Upper lobe of right lung (tissue), 1 donor: Measurements from ENCODE around the gene TXNDC15. TPM values are rescaled to one million over a fixed set of nuclear protein-coding genes. Genes with fewer than 3 reads are reported as not detected.

ENCODE experiments used
- ATAC-seq: fragments of 200-7000 bp; cut with Tn5 transposase; one replicate; pipeline ENCODE4 v1.9.1; 2020; ENCODE audit warnings: mild to moderate bottlenecking, moderate library complexity
- DNase-seq: peaks from one replicate; pipeline ENCODE4 v3.0.0-alpha.2; 2020
- H3K27ac ChIP-seq: fragments of 200-600 bp; one replicate; pipeline ENCODE4 v1.8.0; 2022
- H3K27me3 ChIP-seq: fragments of 200-600 bp; one replicate; pipeline ENCODE4 v1.8.0; 2022; ENCODE audit warnings: mild to moderate bottlenecking
- H3K36me3 ChIP-seq: fragments of 200-600 bp; one replicate; pipeline ENCODE4 v1.8.0; 2022
- H3K4me1 ChIP-seq: fragments of 200-600 bp; one replicate; pipeline ENCODE4 v1.8.0; 2022
- H3K4me3 ChIP-seq: fragments of 200-600 bp; one replicate; pipeline ENCODE4 v1.8.0; 2022; ENCODE audit warnings: mild to moderate bottlenecking
- H3K9me3 ChIP-seq: fragments of 200-600 bp; one replicate; pipeline ENCODE4 v1.8.0; 2022
- CTCF ChIP-seq: fragments of 200-600 bp; IDR thresholded peaks from one replicate; pipeline ENCODE4 v1.8.0; 2022; ENCODE audit warnings: antibody characterized with exemption
- intact Hi-C: fragments of 100-400 bp; cut with DNase I; formaldehyde crosslinking; loops from one replicate; pipeline ENCODE4 v1.11.0; 2022
- microRNA-seq: library from miRNA; unstranded; fragments of <30 nt; microRNA quantifications from one replicate; pipeline ENCODE4 v1.2.0, GENCODE V29; 2020; ENCODE audit warnings: borderline microRNAs expressed
- total RNA-seq: library from RNA; stranded (reverse); fragmentation: NEBNext Ultra II Directional; extraction: Animal tissue kit (Norgen Biotek cat#: 25700); gene quantifications from one replicate; pipeline ENCODE4 v1.2.1, GENCODE V29; 2021
- donor health status: DM: no; HTN: yes; CAD: no; lungs with severe emphysema.

Gene TXNDC15
- total RNA-seq, 1 donor from 2014 or later = 60.6 TPM

GRCh38 chr5:134949316-134949715, 75.1 kb downstream of the TXNDC15 start:
- ATAC-seq (no peak), DNase-seq (no peak)
- Histone ChIP-seq H3K36me3 (no peaks in the 10 kb centered on the region), H3K9me3 (no peaks in the 10 kb centered on the region), H3K27ac (no peak overlapping the region), H3K27me3 (no peaks in the 10 kb centered on the region), H3K4me1 (no peaks in the 10 kb centered on the region), H3K4me3 (no peak overlapping the region)
- intact Hi-C loops = no loop called here
- TF ChIP-seq CTCF = no peak

Small RNA genes lying within 50 kb of the gene (microRNA-seq; reads per million reads assigned to microRNA genes)
- gene MIR4461 = not detected

Other genes starting within 250 kb of the TXNDC15 start
- gene SAR1B, start 241.5 kb upstream of the TXNDC15 start, total RNA-seq = 75.9 TPM
- 21.7 TPM for gene SEC24A, start 225.6 kb upstream of the TXNDC15 start, total RNA-seq
- gene CAMLG, start 135.8 kb upstream of the TXNDC15 start, total RNA-seq = 27.0 TPM
- gene DDX46, start 115.6 kb upstream of the TXNDC15 start, total RNA-seq = 37.4 TPM
- gene C5orf24, start 28.4 kb upstream of the TXNDC15 start, total RNA-seq = 44.9 TPM
- 11.2 TPM for gene PCBD2, start 30.8 kb downstream of the TXNDC15 start, total RNA-seq
- gene CATSPER3, start 93.5 kb downstream of the TXNDC15 start, total RNA-seq = 0.87 TPM
- not detected for gene PITX1, start 159.9 kb downstream of the TXNDC15 start, total RNA-seq